Measurements from ENCODE around the gene ADRM1. TPM values are rescaled to one million over a fixed set of nuclear protein-coding genes. Genes with fewer than 3 reads are reported as not detected.

ADRM1 gene
- total RNA-seq, 2 experiments from 2014 or later, result 87.0 to 128 TPM

GRCh38 chr20:62356589-62357186 lies 53.9 kb downstream of the ADRM1 start:
- DNase-seq (ENCODE audit: low spot score), result no peak
- Histone ChIP-seq H3K36me3 (ENCODE audit: insufficient read depth, low read length) (peaks cover 7% of the 10 kb centered on the region; the same call in 1 of the 2 replicates), H3K9me3 (ENCODE audit: low read length) (no peaks in the 10 kb centered on the region), H3K4me3 (ENCODE audit: low read depth, low read length, poor library complexity, severe bottlenecking) (no peak overlapping the region), H3K4me1 (ENCODE audit: insufficient read depth, low read length, poor library complexity, severe bottlenecking) (peaks cover 50% of the 10 kb centered on the region), H4K20me1 (ENCODE audit: insufficient read depth, low read length) (no peaks in the 10 kb centered on the region), H3K4me2 (ENCODE audit: low read length) (no peak overlapping the region), H3K27ac (ENCODE audit: low read depth, low read length, poor library complexity, severe bottlenecking) (no peak overlapping the region), H2AFZ (ENCODE audit: low read length) (no peak overlapping the region), H3K9me2 (ENCODE audit: insufficient read depth, low read length) (no peaks in the 10 kb centered on the region), H3K79me2 (ENCODE audit: insufficient read depth, low read depth, low read length) (no peaks in the 10 kb centered on the region)
- BruUV-seq (replicated peaks), result no TSS peak
- TF ChIP-seq CTCF (conservative IDR thresholded peaks at IDR 0.05; ENCODE audit: low read length) (no peak), EZH2phosphoT487 (IDR thresholded peaks at IDR 0.05; ENCODE audit: borderline replicate concordance, low read depth, low read length) (no peak)
- intact Hi-C loops (cut with micrococcal nuclease; ENCODE audit: unreplicated experiment), result no loop called here
- ChIA-PET POLR2A (interaction anchor here (0.7 kb wide), 1 partner anchor 30 kb away, joined by 4 read pairs; the partner anchor contains the start of gene RPS21), CTCF (ENCODE audit: unreplicated experiment) (no interaction called here)

DNA sequence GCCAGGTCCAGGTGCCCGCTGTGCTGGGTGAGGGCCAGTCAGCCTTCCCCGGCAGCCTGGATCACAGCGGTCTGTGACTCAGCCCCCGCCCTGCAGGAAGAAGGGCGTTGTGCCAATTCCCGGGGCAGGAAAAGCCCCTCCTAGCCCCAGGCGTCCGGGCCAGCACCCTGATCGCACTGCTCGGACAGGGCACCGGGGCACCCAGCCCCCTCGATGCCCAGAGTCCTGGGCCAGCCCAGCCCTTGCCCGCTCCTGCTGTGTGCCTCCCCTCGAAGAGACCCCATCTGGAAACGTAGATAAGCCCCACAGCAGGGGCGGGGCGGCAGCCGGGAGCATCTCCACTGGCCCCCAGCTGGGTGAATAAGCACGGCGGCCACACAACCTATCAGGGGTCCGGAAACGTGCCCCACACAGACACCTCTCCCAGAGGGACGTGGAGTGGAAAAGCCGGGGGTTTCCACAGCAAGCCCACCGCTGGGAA lies 54.4 kb downstream of the ADRM1 start:
- BruUV-seq (replicated peaks), result no TSS peak
- H3K4me1 ChIP-seq (ENCODE audit: insufficient read depth, low read length, poor library complexity, severe bottlenecking), result peaks cover 50% of the 10 kb centered on the region
- no peak overlapping the region for H3K4me2 ChIP-seq (ENCODE audit: low read length)

More for the DNA sequence above, 54.4 kb downstream of the ADRM1 start:
- peaks cover 7% of the 10 kb centered on the region; the same call in 1 of the 2 replicates for H3K36me3 ChIP-seq (ENCODE audit: insufficient read depth, low read length)
- intact Hi-C loops (cut with micrococcal nuclease; ENCODE audit: unreplicated experiment), result no loop called here
- no peaks in the 10 kb centered on the region for H3K9me2 ChIP-seq (ENCODE audit: insufficient read depth, low read length)
- ChIA-PET CTCF (ENCODE audit: unreplicated experiment) (no interaction called here), POLR2A (interaction anchor here (0.7 kb wide), 1 partner anchor 30 kb away, joined by 4 read pairs; the partner anchor contains the start of gene RPS21)
- no peak overlapping the region for H3K27ac ChIP-seq (ENCODE audit: low read depth, low read length, poor library complexity, severe bottlenecking)
- no peak overlapping the region for H3K4me3 ChIP-seq (ENCODE audit: low read depth, low read length, poor library complexity, severe bottlenecking)
- DNase-seq (ENCODE audit: low spot score), result no peak
- H4K20me1 ChIP-seq (ENCODE audit: insufficient read depth, low read length), result no peaks in the 10 kb centered on the region
- TF ChIP-seq EZH2phosphoT487 (IDR thresholded peaks at IDR 0.05; ENCODE audit: borderline replicate concordance, low read depth, low read length), result no peak
- no peak for TF ChIP-seq CTCF (conservative IDR thresholded peaks at IDR 0.05; ENCODE audit: low read length)
- no peaks in the 10 kb centered on the region for H3K79me2 ChIP-seq (ENCODE audit: insufficient read depth, low read depth, low read length)
- H3K9me3 ChIP-seq (ENCODE audit: low read length), result no peaks in the 10 kb centered on the region
- no peak overlapping the region for H2AFZ ChIP-seq (ENCODE audit: low read length)

Data from OCI-LY7 (cell line).